Urinary bladder (tissue), 4 donors: Measurements from ENCODE around the gene LUC7L3. TPM values are rescaled to one million over a fixed set of nuclear protein-coding genes. Genes with fewer than 3 reads are reported as not detected.
"Not testable (repeated sequence)": the region's sequence is repeated elsewhere in the genome, so short reads cannot be mapped to it uniquely, and the experiment has no call there.

Experiments used
- DNase-seq: peaks from one replicate; pipeline ENCODE4 v3.0.0-alpha.2; 2015; ENCODE audit errors: extremely low spot score
- H3K27ac ChIP-seq: one replicate; pipeline ENCODE4 v1.5.1; 2013; ENCODE audit warnings: low read depth, mild to moderate bottlenecking, moderate library complexity
- H3K36me3 ChIP-seq: one replicate; pipeline ENCODE4 v1.6.1; 2013; ENCODE audit warnings: mild to moderate bottlenecking, moderate library complexity; ENCODE audit not compliant: insufficient read depth
- H3K4me1 ChIP-seq: one replicate; pipeline ENCODE4 v1.6.1; 2013; ENCODE audit warnings: mild to moderate bottlenecking, moderate library complexity; ENCODE audit not compliant: insufficient read depth
- H3K4me3 ChIP-seq: one replicate; pipeline ENCODE4 v1.5.1; 2013; ENCODE audit warnings: low read depth, low read length
- WGBS: extraction: QIAGEN DNeasy Blood & Tissue Kit; methylation state at CpG from one replicate; pipeline ENCODE4 v1.1.7; 2013; 5-methylcytosine and 5-hydroxymethylcytosine counted together
- polyA plus RNA-seq: library from polyadenylated mRNA; stranded (reverse); fragments of 200-250 nt; gene quantifications from one replicate; pipeline ENCODE4 v1.2.3, GENCODE V29; 2013
- total RNA-seq: library from RNA; depleted of rRNA; stranded (reverse); fragments of >200 nt; gene quantifications from one replicate; pipeline ENCODE4 v1.2.3, GENCODE V29; 2014
- donor health status: healthy with polysubstance abuse.
- donor health status: healthy.

LUC7L3 gene
- total RNA-seq (129 TPM), polyA plus RNA-seq (69.7 TPM)

DNA sequence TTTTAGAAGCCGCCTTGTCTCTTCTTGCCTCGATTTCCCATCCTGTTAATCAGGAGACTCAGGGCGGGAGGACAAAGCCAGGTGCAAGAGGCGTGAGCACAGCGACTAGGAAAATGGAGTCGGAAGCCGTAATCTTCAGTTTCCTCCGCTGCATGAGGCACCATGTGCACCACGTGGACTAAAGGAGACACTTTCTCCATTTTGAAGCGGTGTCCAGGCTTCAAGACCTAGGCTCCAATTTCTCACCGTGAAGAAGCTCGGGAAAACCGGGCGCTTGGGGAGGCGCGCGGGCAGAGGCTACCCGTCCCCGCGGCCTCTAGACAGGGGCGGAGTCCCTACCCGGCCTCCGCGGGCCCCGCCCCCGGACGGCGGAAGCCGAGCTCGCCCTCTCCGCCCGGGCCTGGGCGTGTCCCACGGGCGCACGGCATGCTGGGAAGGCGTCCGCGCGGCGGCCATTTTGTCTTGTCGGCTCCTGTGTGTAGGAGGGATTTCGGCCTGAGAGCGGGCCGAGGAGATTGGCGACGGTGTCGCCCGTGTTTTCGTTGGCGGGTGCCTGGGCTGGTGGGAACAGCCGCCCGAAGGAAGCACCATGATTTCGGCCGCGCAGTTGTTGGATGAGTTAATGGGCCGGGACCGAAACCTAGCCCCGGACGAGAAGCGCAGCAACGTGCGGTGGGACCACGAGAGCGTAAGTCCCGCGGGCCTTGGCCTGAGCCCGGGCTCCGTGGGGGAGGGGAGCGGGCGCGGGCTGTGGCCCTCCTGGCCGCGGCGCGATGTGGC lies at the start of gene LUC7L3:
LUC7L3 (plus strand) TSS at position 460 of the 780 bp plus-strand sequence; CDS start at position 590, 130 bp downstream.
- Histone ChIP-seq H3K36me3 (no peaks in the 10 kb centered on the region), H3K27ac (peak within 1 kb of the TSS; percentile 97), H3K4me1 (peaks cover 2% of the 10 kb centered on the region), H3K4me3 (peak within 1 kb of the TSS; percentile 96)
- WGBS = 1% methylated on average over 76 of the region's 76 CpGs
- peak; percentile 84 for DNase-seq

DNA sequence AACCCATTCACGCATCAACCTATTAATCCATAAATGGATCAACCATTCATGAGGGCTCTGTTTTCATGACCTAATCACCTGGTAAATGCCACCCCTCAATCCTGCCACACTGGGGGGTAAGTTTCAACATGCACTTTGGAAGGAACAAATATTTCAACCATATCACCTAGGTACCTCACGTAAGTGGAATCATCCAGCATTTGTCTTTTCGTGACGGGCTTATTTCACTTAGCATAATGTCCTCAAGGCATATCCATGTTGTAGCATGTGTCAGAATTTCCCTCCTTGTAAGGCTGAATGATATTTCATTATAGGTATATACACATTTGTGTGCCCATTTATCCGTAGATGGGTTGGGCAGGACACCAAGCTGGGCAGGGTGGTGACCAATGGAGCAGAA lies 47.3 kb upstream of the LUC7L3 start:
- Histone ChIP-seq H3K27ac (no peak overlapping the region), H3K36me3 (no peaks in the 10 kb centered on the region), H3K4me3 (no peak overlapping the region), H3K4me1 (no peaks in the 10 kb centered on the region)
- DNase-seq = no peak
- WGBS = 98% methylated on average over 5 of the region's 5 CpGs

- no peaks in the 10 kb centered on the region for H3K4me1 ChIP-seq
- no peak for DNase-seq
- no peak overlapping the region for H3K27ac ChIP-seq
Observed at GRCh38 chr17:50672831-50673551, 46.4 kb upstream of the LUC7L3 start.

DNA sequence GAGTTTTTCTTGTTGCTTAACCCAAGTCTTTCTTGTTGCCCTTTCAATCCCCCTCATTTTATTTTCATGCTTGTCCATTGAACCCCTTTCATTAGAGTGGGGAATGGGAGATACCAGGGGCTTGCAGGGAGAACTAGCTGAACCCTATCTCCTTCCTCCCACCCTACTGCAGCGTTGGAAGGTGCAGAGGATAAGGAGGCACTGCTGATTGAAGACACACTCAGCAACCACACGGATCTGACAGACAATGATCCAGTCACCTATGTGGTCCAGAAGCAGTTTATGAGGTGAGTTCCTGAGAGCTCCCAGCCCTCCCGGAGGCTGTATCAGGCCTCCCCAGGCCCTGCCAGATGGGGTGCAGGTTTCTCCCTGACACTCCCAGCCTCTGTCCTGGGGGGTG lies 44.2 kb upstream of the LUC7L3 start:
- Histone ChIP-seq H3K4me1 (no peaks in the 10 kb centered on the region), H3K4me3 (no peak overlapping the region), H3K27ac (no peak overlapping the region), H3K36me3 (no peaks in the 10 kb centered on the region)
- WGBS = 74% methylated on average over 3 of the region's 3 CpGs
- no peak for DNase-seq

More at GRCh38 chr17:50672831-50673551, 46.4 kb upstream of the LUC7L3 start:
- WGBS = 90% methylated on average over 20 of the region's 20 CpGs
- no peak overlapping the region for H3K4me3 ChIP-seq
- no peaks in the 10 kb centered on the region for H3K36me3 ChIP-seq

- Histone ChIP-seq H3K27ac (no peak overlapping the region), H3K4me1 (no peaks in the 10 kb centered on the region), H3K4me3 (no peak overlapping the region), H3K36me3 (no peaks in the 10 kb centered on the region)
- DNase-seq = no peak
- WGBS = 91% methylated on average over 7 of the region's 7 CpGs
Observed at GRCh38 chr17:50675627-50676026, 43.8 kb upstream of the LUC7L3 start.

DNA sequence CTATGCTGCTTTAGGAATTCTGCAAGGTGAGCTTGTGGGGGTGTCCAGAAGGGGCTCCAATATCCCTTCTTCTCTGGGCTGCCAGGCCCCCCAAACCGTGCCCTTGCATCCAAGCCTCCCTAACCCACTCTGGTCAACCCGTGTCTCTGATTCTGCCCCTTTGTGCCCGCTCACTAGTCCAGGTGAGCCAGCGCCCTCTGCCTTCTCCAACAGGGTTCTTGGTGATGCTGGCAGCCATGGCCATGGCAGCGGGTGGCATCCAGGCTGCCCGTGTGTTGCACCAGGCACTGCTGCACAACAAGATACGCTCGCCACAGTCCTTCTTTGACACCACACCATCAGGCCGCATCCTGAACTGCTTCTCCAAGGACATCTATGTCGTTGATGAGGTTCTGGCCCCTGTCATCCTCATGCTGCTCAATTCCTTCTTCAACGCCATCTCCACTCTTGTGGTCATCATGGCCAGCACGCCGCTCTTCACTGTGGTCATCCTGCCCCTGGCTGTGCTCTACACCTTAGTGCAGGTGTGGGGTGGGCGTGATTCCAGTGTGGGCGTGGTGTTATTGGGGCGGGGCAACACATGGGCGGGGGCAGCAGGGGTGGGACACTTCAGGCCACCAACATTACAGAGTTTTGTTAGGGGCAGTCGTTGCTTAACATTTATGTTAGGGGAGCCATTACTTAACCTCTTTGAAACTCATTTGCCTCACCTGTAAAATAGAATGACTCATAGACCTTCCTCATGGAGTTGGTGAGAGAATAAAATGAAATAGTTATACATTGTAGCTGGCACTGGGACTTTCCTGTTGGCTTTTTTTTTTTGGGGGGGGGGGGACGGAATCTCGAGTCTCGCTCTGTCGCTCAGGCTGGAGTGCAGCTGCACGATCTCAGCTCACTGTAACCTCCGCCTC lies 43.1 kb upstream of the LUC7L3 start:
- no peaks in the 10 kb centered on the region for H3K4me1 ChIP-seq
- no peak for DNase-seq
- H3K4me3 ChIP-seq = no peak overlapping the region
- H3K36me3 ChIP-seq = no peaks in the 10 kb centered on the region
- H3K27ac ChIP-seq = no peak overlapping the region
- 92% methylated on average over 24 of the region's 24 CpGs for WGBS

DNA sequence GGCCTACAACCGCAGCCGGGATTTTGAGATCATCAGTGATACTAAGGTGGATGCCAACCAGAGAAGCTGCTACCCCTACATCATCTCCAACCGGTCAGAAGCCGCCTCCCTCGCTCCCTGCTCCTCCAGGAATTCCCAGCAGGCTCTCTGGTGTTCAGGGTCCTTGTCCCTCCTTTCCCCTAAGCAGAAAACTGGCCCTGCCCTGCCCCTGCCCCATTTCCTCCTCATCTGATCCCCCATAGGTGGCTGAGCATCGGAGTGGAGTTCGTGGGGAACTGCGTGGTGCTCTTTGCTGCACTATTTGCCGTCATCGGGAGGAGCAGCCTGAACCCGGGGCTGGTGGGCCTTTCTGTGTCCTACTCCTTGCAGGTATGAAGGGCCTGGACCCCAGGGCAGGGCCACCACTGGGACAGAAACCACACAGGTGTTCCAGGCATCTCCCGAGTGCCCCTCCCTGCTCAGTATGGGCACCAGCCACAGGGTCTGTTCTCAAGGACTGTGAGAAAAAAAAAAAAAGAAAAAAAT lies 41.5 kb upstream of the LUC7L3 start:
- WGBS = 94% methylated on average over 12 of the region's 12 CpGs
- no peaks in the 10 kb centered on the region for H3K4me1 ChIP-seq
- H3K27ac ChIP-seq = no peak overlapping the region
- H3K4me3 ChIP-seq = no peak overlapping the region
- no peak for DNase-seq
- no peaks in the 10 kb centered on the region for H3K36me3 ChIP-seq

DNA sequence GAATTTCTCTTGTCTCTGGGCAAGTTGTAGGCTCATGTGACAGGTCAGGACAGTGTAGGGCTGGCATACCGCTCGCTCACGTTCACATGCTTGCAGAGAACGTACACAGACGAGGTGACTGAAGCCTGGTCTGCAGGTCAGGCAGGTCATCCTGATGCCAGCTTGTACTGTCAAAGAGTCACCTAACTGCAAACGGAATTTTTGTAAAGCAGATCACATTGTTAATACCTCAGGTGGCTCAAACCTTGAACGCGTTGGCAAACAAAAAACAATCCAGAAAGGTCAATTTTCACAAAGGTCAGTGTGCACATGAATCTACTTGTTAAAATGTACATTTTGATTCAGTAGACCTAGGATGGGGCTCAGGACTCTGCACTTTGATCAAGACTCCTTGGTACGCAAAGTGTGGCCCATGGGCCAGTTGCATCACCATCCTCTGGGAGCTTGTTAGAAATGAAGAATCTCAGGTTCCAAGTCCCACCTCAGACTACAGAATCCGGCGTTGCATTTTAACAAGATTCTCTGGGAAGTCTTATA lies 40.3 kb upstream of the LUC7L3 start:
- Histone ChIP-seq H3K36me3 (no peaks in the 10 kb centered on the region), H3K4me1 (no peaks in the 10 kb centered on the region), H3K27ac (no peak overlapping the region), H3K4me3 (no peak overlapping the region)
- 93% methylated on average over 11 of the region's 11 CpGs for WGBS
- no peak for DNase-seq

DNA sequence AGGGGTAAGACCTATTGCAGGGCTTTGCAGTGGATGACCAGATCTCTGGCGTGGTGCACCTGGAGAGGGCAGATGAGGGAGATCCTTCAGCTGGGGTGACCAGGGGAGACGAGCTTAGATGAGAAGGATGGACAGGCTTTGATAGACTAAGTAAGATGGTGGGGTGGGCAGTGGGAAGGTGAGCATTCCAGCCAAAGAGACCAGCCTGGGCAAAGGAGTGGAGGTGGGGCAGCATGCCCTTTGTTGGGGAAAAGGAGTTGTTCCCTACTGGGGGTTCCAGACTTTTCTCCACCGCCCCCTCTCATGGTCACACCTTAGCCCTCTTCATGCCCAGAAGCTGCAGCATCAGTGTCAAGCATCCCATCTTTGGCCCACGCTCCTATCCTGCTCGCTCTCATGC lies 39.3 kb upstream of the LUC7L3 start:
- 97% methylated on average over 5 of the region's 5 CpGs for WGBS

GRCh38 chr17:50680543-50681262 lies 38.7 kb upstream of the LUC7L3 start:
- H3K36me3 ChIP-seq, H3K27ac ChIP-seq, H3K4me1 ChIP-seq, DNase-seq, H3K4me3 ChIP-seq: not testable (repeated sequence)
- 71% methylated on average over 12 of the region's 12 CpGs for WGBS

More for the DNA sequence above, 39.3 kb upstream of the LUC7L3 start:
- DNase-seq = no peak
- Histone ChIP-seq H3K4me3 (no peak overlapping the region), H3K36me3 (no peaks in the 10 kb centered on the region), H3K27ac (no peak overlapping the region), H3K4me1 (no peaks in the 10 kb centered on the region)

GRCh38 chr17:50681263-50682200 lies 37.9 kb upstream of the LUC7L3 start:
- no peaks in the 10 kb centered on the region for H3K36me3 ChIP-seq
- H3K4me3 ChIP-seq = no peak overlapping the region
- H3K27ac ChIP-seq = no peak overlapping the region
- WGBS = 58% methylated on average over 27 of the region's 27 CpGs
- DNase-seq = peak; percentile 77
- no peaks in the 10 kb centered on the region for H3K4me1 ChIP-seq

DNA sequence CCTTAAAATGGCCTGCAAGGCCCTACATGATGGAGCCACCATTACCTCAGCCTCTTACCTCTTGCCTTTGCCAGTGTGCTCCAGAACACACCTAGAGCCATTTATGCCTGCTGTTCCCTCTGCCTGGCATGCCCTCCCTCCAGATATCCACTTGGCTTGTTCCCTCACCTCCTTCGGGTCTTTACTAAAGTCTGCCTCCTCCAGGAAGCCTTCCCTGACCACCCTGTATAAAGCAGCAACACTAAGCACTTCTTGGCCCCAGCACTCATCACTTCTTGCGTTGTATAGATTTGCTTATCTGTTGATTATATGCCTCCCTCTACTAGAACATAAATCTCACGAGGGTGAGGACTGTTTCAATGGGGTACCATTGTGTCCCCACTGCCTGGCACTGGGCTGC lies 37.0 kb upstream of the LUC7L3 start:
- Histone ChIP-seq H3K36me3 (no peaks in the 10 kb centered on the region), H3K27ac (no peak overlapping the region), H3K4me3 (no peak overlapping the region), H3K4me1 (no peaks in the 10 kb centered on the region)
- 81% methylated on average over 3 of the region's 3 CpGs for WGBS
- no peak for DNase-seq
